ENCODE data around the gene DGKI. TPM values are rescaled to one million over a fixed set of nuclear protein-coding genes. Genes with fewer than 3 reads are reported as not detected.

Gene DGKI
- total RNA-seq, 1 experiment from 2014 or later, result 0.55 TPM

GRCh38 chr7:137434530-137434929, 412.2 kb downstream of the DGKI start:
- no peaks in the 10 kb centered on the region for H3K79me2 ChIP-seq (ENCODE audit: insufficient read depth, low read length)
- Mint-ChIP-seq H3K4me3 (no peak overlapping the region), H3K9me3 (peaks cover 0 to 4% of the 10 kb centered on the region in 2 experiments; a peak in 2 of 5 replicates), H3K27me3 (ENCODE audit: low read depth) (no peaks in the 10 kb centered on the region), H3K27ac (no peak overlapping the region), H3K36me3 (ENCODE audit: insufficient read depth in 1 of 3, low read depth in 3 of 3) (no peaks in the 10 kb centered on the region), H3K4me1 (peaks cover 2 to 6% of the 10 kb centered on the region in 2 experiments)
- no peak overlapping the region for H2BK12ac ChIP-seq (ENCODE audit: insufficient read length, low read depth, low read length)
- no peak overlapping the region for H3K56ac ChIP-seq (ENCODE audit: insufficient read length, low read depth, low read length)
- TF ChIP-seq CTCF (conservative IDR thresholded peaks at IDR 0.05), result no peak
- H3K18ac ChIP-seq (ENCODE audit: insufficient read length, low read depth, low read length), result no peak overlapping the region
- H2BK120ac ChIP-seq (ENCODE audit: low read depth, low read length, poor library complexity, severe bottlenecking), result no peak overlapping the region
- no peak overlapping the region for H3K9ac ChIP-seq (ENCODE audit: extremely low read depth, insufficient read length, low read length)
- H3K4me1 ChIP-seq (ENCODE audit: insufficient read depth, low read length), result no peaks in the 10 kb centered on the region
- no peak for DNase-seq
- no peaks in the 10 kb centered on the region for H3K9me3 ChIP-seq (ENCODE audit: control insufficient read depth, low read depth, low read length)
- H3K4me2 ChIP-seq (ENCODE audit: insufficient read depth, insufficient read length, low read length), result no peak overlapping the region
- H3K23me2 ChIP-seq (ENCODE audit: insufficient read length, low read depth, low read length, poor library complexity, severe bottlenecking), result no peaks in the 10 kb centered on the region
- no peak overlapping the region for H3K27ac ChIP-seq (ENCODE audit: insufficient read length, low read depth, low read length)
- H2AK5ac ChIP-seq (ENCODE audit: insufficient read length, low read length), result no peak overlapping the region
- no peak overlapping the region for H2BK15ac ChIP-seq (ENCODE audit: low read depth, low read length)
- no peak overlapping the region for H4K91ac ChIP-seq (ENCODE audit: insufficient read length, low read depth, low read length)
- no peaks in the 10 kb centered on the region for H3K27me3 ChIP-seq (ENCODE audit: insufficient read depth, low read length)
- H3K23ac ChIP-seq (ENCODE audit: insufficient read length, low read depth, low read length), result no peak overlapping the region
- H3K14ac ChIP-seq (ENCODE audit: insufficient read depth, low read length), result no peak overlapping the region
- no peak overlapping the region for H4K5ac ChIP-seq (ENCODE audit: insufficient read length, low read depth, low read length)
- no peaks in the 10 kb centered on the region for H3K79me1 ChIP-seq (ENCODE audit: insufficient read depth, low read depth, low read length, poor library complexity, severe bottlenecking)
- no peak overlapping the region for H2AFZ ChIP-seq (ENCODE audit: low read length)
- H3K4ac ChIP-seq (ENCODE audit: low read depth, low read length), result no peak overlapping the region
- H3T11ph ChIP-seq (ENCODE audit: low read length), result no peak overlapping the region
- no peak overlapping the region for H2BK5ac ChIP-seq (ENCODE audit: insufficient read length, low read length)
- H2BK20ac ChIP-seq (ENCODE audit: low read depth, low read length, poor library complexity, severe bottlenecking), result no peak overlapping the region
- no peak overlapping the region for H4K8ac ChIP-seq (replicated peaks; ENCODE audit: insufficient read length, low read depth, low read length)
- no peaks in the 10 kb centered on the region for H4K20me1 ChIP-seq (ENCODE audit: control insufficient read depth, insufficient read depth, insufficient read length)
